ENCODE data around the gene CD247. TPM values are rescaled to one million over a fixed set of nuclear protein-coding genes. Genes with fewer than 3 reads are reported as not detected.

The CD247 gene
- total RNA-seq, 1 experiment from 2014 or later = 0.97 TPM

GRCh38 chr1:167456524-167456923 is 61.8 kb downstream of the CD247 start:
- TF ChIP-seq CTCF (IDR thresholded peaks at IDR 0.05; ENCODE audit: unreplicated experiment) = no peak
- Mint-ChIP-seq H3K4me3 (ENCODE audit: low read depth, unreplicated experiment) (peak overlapping the region; percentile 73), H3K36me3 (ENCODE audit: insufficient read depth, unreplicated experiment) (peaks cover 14% of the 10 kb centered on the region), H3K4me1 (ENCODE audit: low read depth, unreplicated experiment) (no peaks in the 10 kb centered on the region), H3K27me3 (ENCODE audit: unreplicated experiment) (peaks cover 25% of the 10 kb centered on the region), H3K27ac (ENCODE audit: unreplicated experiment) (no peak overlapping the region), H3K9me3 (ENCODE audit: low read depth, unreplicated experiment) (no peaks in the 10 kb centered on the region)
- BruUV-seq (replicated peaks) = no TSS peak
- CTCF ChIA-PET = interaction anchor here (0.8 to 1.7 kb wide), 4 partner anchors 9 to 546 kb away, joined by 3 to 6 read pairs (median 5); partner anchors contain the start of gene CREG1
- DNase-seq = no peak
- intact Hi-C loops (cut with micrococcal nuclease; ENCODE audit: unreplicated experiment) = no loop called here

GRCh38 chr1:167455786-167456446 is 62.4 kb downstream of the CD247 start:
- BruUV-seq (replicated peaks) = no TSS peak
- H3K9me3 Mint-ChIP-seq (ENCODE audit: low read depth, unreplicated experiment) = no peaks in the 10 kb centered on the region
- TF ChIP-seq CTCF (IDR thresholded peaks at IDR 0.05; ENCODE audit: unreplicated experiment) = no peak
- H3K4me3 Mint-ChIP-seq (ENCODE audit: low read depth, unreplicated experiment) = peak overlapping the region; percentile 73
- peaks cover 14% of the 10 kb centered on the region for H3K36me3 Mint-ChIP-seq (ENCODE audit: insufficient read depth, unreplicated experiment)
- peaks cover 25% of the 10 kb centered on the region for H3K27me3 Mint-ChIP-seq (ENCODE audit: unreplicated experiment)
- CTCF ChIA-PET = interaction anchor here (0.6 to 1.7 kb wide), 4 partner anchors 9 to 545 kb away, joined by 3 to 6 read pairs (median 4); partner anchors contain the start of gene CREG1
- DNase-seq = peak; percentile 22
- no peaks in the 10 kb centered on the region for H3K4me1 Mint-ChIP-seq (ENCODE audit: low read depth, unreplicated experiment)
- intact Hi-C loops (cut with micrococcal nuclease; ENCODE audit: unreplicated experiment) = no loop called here
- no peak overlapping the region for H3K27ac Mint-ChIP-seq (ENCODE audit: unreplicated experiment)

- BruUV-seq (replicated peaks) = no TSS peak
- CTCF ChIA-PET = interaction anchor here (0.5 to 1.5 kb wide), 3 partner anchors 98 to 545 kb away, joined by 3 to 6 read pairs (median 3); partner anchors contain the start of gene CREG1
- intact Hi-C loops (cut with micrococcal nuclease; ENCODE audit: unreplicated experiment) = no loop called here
- H3K27ac Mint-ChIP-seq (ENCODE audit: unreplicated experiment) = no peak overlapping the region
- no peak for TF ChIP-seq CTCF (IDR thresholded peaks at IDR 0.05; ENCODE audit: unreplicated experiment)
- peak; percentile 66 for DNase-seq
- H3K4me3 Mint-ChIP-seq (ENCODE audit: low read depth, unreplicated experiment) = peak overlapping the region; percentile 73
- H3K36me3 Mint-ChIP-seq (ENCODE audit: insufficient read depth, unreplicated experiment) = peaks cover 14% of the 10 kb centered on the region
- H3K9me3 Mint-ChIP-seq (ENCODE audit: low read depth, unreplicated experiment) = no peaks in the 10 kb centered on the region
- H3K4me1 Mint-ChIP-seq (ENCODE audit: low read depth, unreplicated experiment) = no peaks in the 10 kb centered on the region
- peaks cover 25% of the 10 kb centered on the region for H3K27me3 Mint-ChIP-seq (ENCODE audit: unreplicated experiment)
Measured at GRCh38 chr1:167454894-167455785, 63.2 kb downstream of the CD247 start.

GRCh38 chr1:167454304-167454893 is 63.9 kb downstream of the CD247 start:
- no peak for DNase-seq
- no peaks in the 10 kb centered on the region for H3K4me1 Mint-ChIP-seq (ENCODE audit: low read depth, unreplicated experiment)
- no TSS peak for BruUV-seq (replicated peaks)
- H3K27me3 Mint-ChIP-seq (ENCODE audit: unreplicated experiment) = peaks cover 25% of the 10 kb centered on the region
- no peak overlapping the region for H3K27ac Mint-ChIP-seq (ENCODE audit: unreplicated experiment)
- intact Hi-C loops (cut with micrococcal nuclease; ENCODE audit: unreplicated experiment) = no loop called here
- H3K4me3 Mint-ChIP-seq (ENCODE audit: low read depth, unreplicated experiment) = peak overlapping the region; percentile 73
- CTCF ChIA-PET = interaction anchor here (0.5 kb wide), 1 partner anchor 392 kb away, joined by 3 read pairs; no protein-coding TSS in a partner anchor
- H3K9me3 Mint-ChIP-seq (ENCODE audit: low read depth, unreplicated experiment) = no peaks in the 10 kb centered on the region
- H3K36me3 Mint-ChIP-seq (ENCODE audit: insufficient read depth, unreplicated experiment) = peaks cover 14% of the 10 kb centered on the region
- no peak for TF ChIP-seq CTCF (IDR thresholded peaks at IDR 0.05; ENCODE audit: unreplicated experiment)
